WTC11 (cell line): ENCODE data around the gene IRS4. TPM values are rescaled to one million over a fixed set of nuclear protein-coding genes. Genes with fewer than 3 reads are reported as not detected.

ENCODE experiments used
- ATAC-seq: fragments of 200-7000 bp; cut with Tn5 transposase; 2 replicates; pipeline ENCODE4 v1.10.0; 2021; ENCODE audit warnings: mild to moderate bottlenecking, moderate library complexity
- CTCF ChIA-PET: fragments of 300-600 bp; sonication (Branson Sonifier 250); formaldehyde crosslinking; loops from one replicate; lab custom pipeline; 2021; ENCODE audit warnings: antibody characterized with exemption; lab: Charles Lee
- POLR2A ChIA-PET: fragments of 350-600 bp; sonication (Branson Sonifier 250); formaldehyde crosslinking; loops from one replicate; lab custom pipeline; 2021; ENCODE audit warnings: antibody characterized with exemption; lab: Charles Lee
- DNase-seq: peaks from one replicate; pipeline ENCODE4 v3.0.0; 2021; ENCODE audit warnings: low spot score
- H3K27ac Mint-ChIP-seq: 2 replicates; pipeline ENCODE4 v1.8.0; 2021; ENCODE audit warnings: mixed read lengths
- H3K27me3 Mint-ChIP-seq: 2 replicates; pipeline ENCODE4 v1.8.0; 2021; ENCODE audit warnings: low read depth, mild to moderate bottlenecking, moderate library complexity, mixed read lengths
- H3K36me3 Mint-ChIP-seq: 2 replicates; pipeline ENCODE4 v1.8.0; 2021; ENCODE audit warnings: mixed read lengths
- H3K4me1 Mint-ChIP-seq: 2 replicates; pipeline ENCODE4 v1.8.0; 2022; ENCODE audit warnings: mixed read lengths
- H3K4me3 Mint-ChIP-seq: 2 replicates; pipeline ENCODE4 v1.8.0; 2021; ENCODE audit warnings: mild to moderate bottlenecking, moderate library complexity, mixed read lengths
- H3K9me3 Mint-ChIP-seq: 2 replicates; pipeline ENCODE4 v1.8.0; 2021; ENCODE audit warnings: mixed read lengths
- CTCF ChIP-seq: fragments of 200-600 bp; IDR thresholded peaks from 2 replicates; pipeline ENCODE4 v1.8.0; 2022; ENCODE audit warnings: antibody characterized with exemption
- E2F4 ChIP-seq: sonication (generic); formaldehyde crosslinking; IDR thresholded peaks from 2 replicates; pipeline ENCODE4 v1.8.1; 2022; ENCODE audit warnings: low read depth, mild to moderate bottlenecking, moderate library complexity, missing genetic modification reagents, borderline replicate concordance
- ETV6 ChIP-seq: sonication (generic); formaldehyde crosslinking; IDR thresholded peaks from 2 replicates; pipeline ENCODE4 v1.8.1; 2022; ENCODE audit warnings: mild to moderate bottlenecking, missing genetic modification reagents
- FOXK1 ChIP-seq: sonication (generic); formaldehyde crosslinking; IDR thresholded peaks from 2 replicates; pipeline ENCODE4 v1.8.0; 2022; ENCODE audit warnings: mild to moderate bottlenecking, moderate library complexity, missing genetic modification reagents
- GABPB1 ChIP-seq: sonication (generic); formaldehyde crosslinking; IDR thresholded peaks from 2 replicates; pipeline ENCODE4 v1.8.1; 2023; ENCODE audit warnings: mild to moderate bottlenecking, missing genetic modification reagents
- GTF2I ChIP-seq: fragments of 250-450 bp; sonication (Bioruptor Pico); conservative IDR thresholded peaks from 2 replicates; pipeline ENCODE4 v1.4.0; 2021; ENCODE audit warnings: mild to moderate bottlenecking
- MAX ChIP-seq: sonication (generic); formaldehyde crosslinking; IDR thresholded peaks from 2 replicates; pipeline ENCODE4 v1.8.0; 2022; ENCODE audit warnings: mild to moderate bottlenecking, missing genetic modification reagents
- MLX ChIP-seq: sonication (generic); formaldehyde crosslinking; IDR thresholded peaks from 2 replicates; pipeline ENCODE4 v1.8.1; 2023; ENCODE audit warnings: mild to moderate bottlenecking, missing genetic modification reagents, moderate library complexity
- NR3C1 ChIP-seq: sonication (generic); formaldehyde crosslinking; conservative IDR thresholded peaks from 2 replicates; pipeline ENCODE4 v1.8.1; 2023; ENCODE audit warnings: low read depth, mild to moderate bottlenecking, missing genetic modification reagents
- SOX15 ChIP-seq: fragments of 250-450 bp; sonication (Bioruptor Pico); IDR thresholded peaks from 2 replicates; pipeline ENCODE4 v1.9.0; 2021; ENCODE audit warnings: mild to moderate bottlenecking
- TEAD1 ChIP-seq: sonication (generic); formaldehyde crosslinking; IDR thresholded peaks from 2 replicates; pipeline ENCODE4 v1.8.0; 2022; ENCODE audit warnings: mild to moderate bottlenecking, missing genetic modification reagents
- USF2 ChIP-seq: sonication (generic); formaldehyde crosslinking; IDR thresholded peaks from 2 replicates; pipeline ENCODE4 v1.8.1; 2023; ENCODE audit warnings: mild to moderate bottlenecking, missing genetic modification reagents, moderate library complexity
- ZBTB21 ChIP-seq: sonication (generic); formaldehyde crosslinking; IDR thresholded peaks from 2 replicates; pipeline ENCODE4 v1.8.1; 2023; ENCODE audit warnings: mild to moderate bottlenecking, missing genetic modification reagents, borderline replicate concordance
- ZBTB43 ChIP-seq: sonication (generic); formaldehyde crosslinking; IDR thresholded peaks from 2 replicates; pipeline ENCODE4 v1.8.1; 2023; ENCODE audit warnings: mild to moderate bottlenecking, missing genetic modification reagents
- ZNF138 ChIP-seq: sonication (generic); formaldehyde crosslinking; conservative IDR thresholded peaks from 2 replicates; pipeline ENCODE4 v1.8.1; 2022; ENCODE audit warnings: mild to moderate bottlenecking, moderate library complexity, missing genetic modification reagents
- ZNF219 ChIP-seq: sonication (generic); formaldehyde crosslinking; IDR thresholded peaks from 2 replicates; pipeline ENCODE4 v1.8.0; 2023; ENCODE audit warnings: missing genetic modification reagents, mild to moderate bottlenecking, borderline replicate concordance
- ZNF671 ChIP-seq: fragments of 250-450 bp; sonication (Bioruptor Pico); IDR thresholded peaks from 2 replicates; pipeline ENCODE4 v1.8.0; 2021; ENCODE audit warnings: mild to moderate bottlenecking
- total RNA-seq: library from RNA; stranded (reverse); gene quantifications from 3 replicates; pipeline ENCODE4 v1.2.3, GENCODE V29; 2021

Gene IRS4
- total RNA-seq, 1 experiment from 2014 or later, result 11.0 TPM

GRCh38 chrX:108704839-108705238, 31.5 kb downstream of the IRS4 start:
- Mint-ChIP-seq H3K4me1 (no peaks in the 10 kb centered on the region), H3K9me3 (no peaks in the 10 kb centered on the region), H3K36me3 (no peaks in the 10 kb centered on the region), H3K4me3 (no peak overlapping the region), H3K27ac (no peak overlapping the region), H3K27me3 (no peaks in the 10 kb centered on the region; the same call in 1 of the 2 replicates)
- no peak for ATAC-seq
- no peak for TF ChIP-seq E2F4 (CRISPR knock-in tag)
- no peak for TF ChIP-seq ZBTB43 (CRISPR knock-in tag)
- TF ChIP-seq NR3C1 (CRISPR knock-in tag), result no peak
- TF ChIP-seq ZNF219 (CRISPR knock-in tag), result no peak
- no peak for TF ChIP-seq GABPB1 (CRISPR knock-in tag)
- TF ChIP-seq USF2 (CRISPR knock-in tag), result no peak
- TF ChIP-seq ZNF671, result no peak
- TF ChIP-seq TEAD1 (CRISPR knock-in tag), result no peak
- no peak for TF ChIP-seq ZNF138 (CRISPR knock-in tag)
- no peak for TF ChIP-seq MLX (CRISPR knock-in tag)
- no peak for TF ChIP-seq ZBTB21 (CRISPR knock-in tag)
- no peak for TF ChIP-seq MAX (CRISPR knock-in tag)
- ChIA-PET CTCF (no interaction called here), POLR2A (no interaction called here)
- no peak for DNase-seq

- ATAC-seq (no peak), DNase-seq (no peak)
- H3K4me3 Mint-ChIP-seq, result no peak overlapping the region
- TF ChIP-seq FOXK1, result no peak
- H3K27ac Mint-ChIP-seq, result no peak overlapping the region
- H3K4me1 Mint-ChIP-seq, result no peaks in the 10 kb centered on the region
- H3K9me3 Mint-ChIP-seq, result no peaks in the 10 kb centered on the region
- POLR2A ChIA-PET, result no interaction called here
- no peaks in the 10 kb centered on the region for H3K36me3 Mint-ChIP-seq
- H3K27me3 Mint-ChIP-seq, result no peaks in the 10 kb centered on the region; the same call in 1 of the 2 replicates
- CTCF ChIA-PET, result interaction anchor here (0.7 kb wide), 1 partner anchor 33 kb away, joined by 4 read pairs; no protein-coding TSS in a partner anchor
Measured at GRCh38 chrX:108702530-108702929, 33.8 kb downstream of the IRS4 start.

GRCh38 chrX:108701633-108702032, 34.7 kb downstream of the IRS4 start:
- H3K36me3 Mint-ChIP-seq, result no peaks in the 10 kb centered on the region
- no peak for ATAC-seq
- POLR2A ChIA-PET, result no interaction called here
- no peak for TF ChIP-seq ETV6 (CRISPR knock-in tag)
- no peak for TF ChIP-seq MAX (CRISPR knock-in tag)
- TF ChIP-seq GTF2I, result no peak
- no peak for TF ChIP-seq CTCF
- no peak for TF ChIP-seq SOX15 (CRISPR knock-in tag)
- TF ChIP-seq, all 79 proteins: peak for 0
- DNase-seq, result no peak
- H3K27ac Mint-ChIP-seq, result no peak overlapping the region
- no peaks in the 10 kb centered on the region for H3K9me3 Mint-ChIP-seq
- H3K4me1 Mint-ChIP-seq, result no peaks in the 10 kb centered on the region
- H3K4me3 Mint-ChIP-seq, result no peak overlapping the region
- CTCF ChIA-PET, result no interaction called here
- H3K27me3 Mint-ChIP-seq, result no peaks in the 10 kb centered on the region; the same call in 1 of the 2 replicates
